Stimulated activated CD4-positive, alpha-beta T cell treated with anti-CD3 and anti-CD28 coated beads, Interleukin-12 subunit alpha, Interleukin-12 subunit beta, amount 100 ng/mL, for 4 hours (primary cell): ENCODE data around the gene UBE2QL1.
"Not testable (repeated sequence)": the region's sequence is repeated elsewhere in the genome, so short reads cannot be mapped to it uniquely, and the experiment has no call there.

ENCODE experiments used
- DNase-seq: peaks from one replicate; pipeline ENCODE4 v3.0.0-alpha.2; 2020

Gene UBE2QL1

GRCh38 chr5:6501701-6502100 lies 53.0 kb downstream of the UBE2QL1 start:
- no peak for DNase-seq

- DNase-seq, result no peak
These were observed 53.8 kb downstream of the UBE2QL1 start for GRCh38 chr5:6502421-6502820.

GRCh38 chr5:6503342-6503741 lies 54.7 kb downstream of the UBE2QL1 start:
- no peak for DNase-seq

GRCh38 chr5:6504677-6505415 lies 56.2 kb downstream of the UBE2QL1 start:
- no peak for DNase-seq

GRCh38 chr5:6505416-6505755 lies 56.7 kb downstream of the UBE2QL1 start:
- no peak for DNase-seq

GRCh38 chr5:6505783-6506557 lies 57.3 kb downstream of the UBE2QL1 start:
- DNase-seq, result no peak

GRCh38 chr5:6506611-6507010 lies 58.0 kb downstream of the UBE2QL1 start:
- no peak for DNase-seq

- DNase-seq, result no peak
These were observed 60.3 kb downstream of the UBE2QL1 start for GRCh38 chr5:6508931-6509330.

GRCh38 chr5:6510132-6510531 lies 61.5 kb downstream of the UBE2QL1 start:
- no peak for DNase-seq

GRCh38 chr5:6510973-6511372 lies 62.3 kb downstream of the UBE2QL1 start:
- no peak for DNase-seq

GRCh38 chr5:6515812-6516211 lies 67.2 kb downstream of the UBE2QL1 start:
- DNase-seq, result not testable (repeated sequence)

- DNase-seq, result no peak
These were observed 68.2 kb downstream of the UBE2QL1 start for GRCh38 chr5:6516823-6517222.

GRCh38 chr5:6517510-6517909 lies 68.9 kb downstream of the UBE2QL1 start:
- DNase-seq, result no peak

GRCh38 chr5:6518298-6519057 lies 69.8 kb downstream of the UBE2QL1 start:
- no peak for DNase-seq

GRCh38 chr5:6520201-6520600 lies 71.5 kb downstream of the UBE2QL1 start:
- no peak for DNase-seq

- no peak for DNase-seq
These were observed 73.7 kb downstream of the UBE2QL1 start for GRCh38 chr5:6522331-6522730.

- no peak for DNase-seq
These were observed 74.3 kb downstream of the UBE2QL1 start for GRCh38 chr5:6522923-6523322.

GRCh38 chr5:6525422-6525821 lies 76.8 kb downstream of the UBE2QL1 start:
- no peak for DNase-seq

- DNase-seq, result no peak
These were observed 77.3 kb downstream of the UBE2QL1 start for GRCh38 chr5:6525910-6526309.

GRCh38 chr5:6527749-6528455 lies 79.2 kb downstream of the UBE2QL1 start:
- DNase-seq, result no peak

- no peak for DNase-seq
These were observed 86.9 kb downstream of the UBE2QL1 start for GRCh38 chr5:6535594-6535993.

- no peak for DNase-seq
These were observed 90.4 kb downstream of the UBE2QL1 start for GRCh38 chr5:6539060-6539459.
